ENCODE data around the gene SFT2D2.

- TF ChIP-seq POLR2A (IDR thresholded peaks at IDR 0.05) (no peak), CTCF (IDR thresholded peaks at IDR 0.05) (no peak)
These were observed 30.3 kb upstream of the SFT2D2 start for GRCh38 chr1:168195199-168196135.
